SKM-1 (cell line): Measurements from ENCODE around the gene OR4F15.

Experiments used
- DNase-seq: peaks from one replicate; lab custom pipeline; 2025; ENCODE audit not compliant: unreplicated experiment; lab: John Stamatoyannopoulos, UW

OR4F15 gene

GRCh38 chr15:101803676-101804075, 8.3 kb upstream of the OR4F15 start:
- no peak for DNase-seq

GRCh38 chr15:101804375-101804774, 7.6 kb upstream of the OR4F15 start:
- no peak for DNase-seq

- DNase-seq = no peak
These were observed 7.1 kb upstream of the OR4F15 start for GRCh38 chr15:101804941-101805340.

GRCh38 chr15:101805605-101806345, 6.2 kb upstream of the OR4F15 start:
- DNase-seq = no peak

GRCh38 chr15:101807345-101807945, 4.6 kb upstream of the OR4F15 start:
- no peak for DNase-seq

- no peak for DNase-seq
These were observed 3.8 kb upstream of the OR4F15 start for GRCh38 chr15:101808201-101808600.

- no peak for DNase-seq
These were observed 1.5 kb upstream of the OR4F15 start for GRCh38 chr15:101810456-101810855.

- DNase-seq = no peak
These were observed 1.1 kb upstream of the OR4F15 start for GRCh38 chr15:101810876-101811275.

GRCh38 chr15:101813803-101814534, 2.0 kb downstream of the OR4F15 start:
- DNase-seq = no peak

GRCh38 chr15:101820781-101821180, 8.8 kb downstream of the OR4F15 start:
- DNase-seq = no peak

GRCh38 chr15:101827257-101827656, 15.3 kb downstream of the OR4F15 start:
- no peak for DNase-seq

GRCh38 chr15:101828774-101829173, 16.8 kb downstream of the OR4F15 start:
- no peak for DNase-seq

- DNase-seq = no peak
These were observed 29.7 kb downstream of the OR4F15 start for GRCh38 chr15:101841656-101842055.

GRCh38 chr15:101844916-101845315, 32.9 kb downstream of the OR4F15 start:
- no peak for DNase-seq

GRCh38 chr15:101852356-101852755, 40.4 kb downstream of the OR4F15 start:
- DNase-seq = no peak
